ENCODE results near the gene ETV1.
A peak's percentile ranks its signal among the peaks of the same experiment; 100 is the strongest.

Gene ETV1

GRCh38 chr7:13989126-13989948 lies at the start of gene ETV1:
ETV1 (minus strand) TSS chr7:13989666; CDS start chr7:13989052, 614 bp downstream.
- no peak for DNase-seq (ENCODE audit: low read depth)
- peak within 1 kb of the TSS; percentile 79 for H3K4me3 ChIP-seq (ENCODE audit: low read depth, low read length)

- no peak overlapping the region for H3K4me3 ChIP-seq (ENCODE audit: low read depth, low read length)
These were observed 34.9 kb upstream of the ETV1 start for GRCh38 chr7:14024406-14024805.

GRCh38 chr7:14023838-14024237 lies 34.4 kb upstream of the ETV1 start:
- no peak for DNase-seq (ENCODE audit: low read depth)
- no peak overlapping the region for H3K4me3 ChIP-seq (ENCODE audit: low read depth, low read length)

More at GRCh38 chr7:14024406-14024805, 34.9 kb upstream of the ETV1 start:
- DNase-seq (ENCODE audit: low read depth), result no peak

GRCh38 chr7:14023342-14023741 lies 33.9 kb upstream of the ETV1 start:
- DNase-seq (ENCODE audit: low read depth), result no peak
- H3K4me3 ChIP-seq (ENCODE audit: low read depth, low read length), result no peak overlapping the region

- no peak overlapping the region for H3K4me3 ChIP-seq (ENCODE audit: low read depth, low read length)
- peak; percentile 25 for DNase-seq (ENCODE audit: low read depth)
These were observed 31.6 kb upstream of the ETV1 start for GRCh38 chr7:14021069-14021468.

- no peak for DNase-seq (ENCODE audit: low read depth)
These were observed 31.0 kb upstream of the ETV1 start for GRCh38 chr7:14020339-14020900.

GRCh38 chr7:14018751-14019150 lies 29.3 kb upstream of the ETV1 start:
- no peak for DNase-seq (ENCODE audit: low read depth)
- no peak overlapping the region for H3K4me3 ChIP-seq (ENCODE audit: low read depth, low read length)

More at GRCh38 chr7:14020339-14020900, 31.0 kb upstream of the ETV1 start:
- H3K4me3 ChIP-seq (ENCODE audit: low read depth, low read length), result no peak overlapping the region

GRCh38 chr7:14016950-14017349 lies 27.5 kb upstream of the ETV1 start:
- no peak for DNase-seq (ENCODE audit: low read depth)
- no peak overlapping the region for H3K4me3 ChIP-seq (ENCODE audit: low read depth, low read length)

GRCh38 chr7:14013898-14014297 lies 24.4 kb upstream of the ETV1 start:
- DNase-seq (ENCODE audit: low read depth), result no peak
- no peak overlapping the region for H3K4me3 ChIP-seq (ENCODE audit: low read depth, low read length)

- no peak for DNase-seq (ENCODE audit: low read depth)
- H3K4me3 ChIP-seq (ENCODE audit: low read depth, low read length), result no peak overlapping the region
These were observed 20.3 kb upstream of the ETV1 start for GRCh38 chr7:14009453-14010418.

- no peak overlapping the region for H3K4me3 ChIP-seq (ENCODE audit: low read depth, low read length)
- no peak for DNase-seq (ENCODE audit: low read depth)
These were observed 11.7 kb upstream of the ETV1 start for GRCh38 chr7:14001139-14001538.

- H3K4me3 ChIP-seq (ENCODE audit: low read depth, low read length), result no peak overlapping the region
- DNase-seq (ENCODE audit: low read depth), result no peak
These were observed 10.8 kb upstream of the ETV1 start for GRCh38 chr7:14000247-14000646.

- no peak overlapping the region for H3K4me3 ChIP-seq (ENCODE audit: low read depth, low read length)
- DNase-seq (ENCODE audit: low read depth), result no peak
These were observed 9.4 kb upstream of the ETV1 start for GRCh38 chr7:13998866-13999265.

- no peak overlapping the region for H3K4me3 ChIP-seq (ENCODE audit: low read depth, low read length)
- DNase-seq (ENCODE audit: low read depth), result no peak
These were observed 3.1 kb upstream of the ETV1 start for GRCh38 chr7:13992596-13992964.

GRCh38 chr7:13991791-13992595 lies 2.5 kb upstream of the ETV1 start:
- H3K4me3 ChIP-seq (ENCODE audit: low read depth, low read length), result peak overlapping the region; percentile 79
- no peak for DNase-seq (ENCODE audit: low read depth)

- peak overlapping the region; percentile 79 for H3K4me3 ChIP-seq (ENCODE audit: low read depth, low read length)
- peak; percentile 96 for DNase-seq (ENCODE audit: low read depth)
These were observed 1.7 kb upstream of the ETV1 start for GRCh38 chr7:13990984-13991790.

- H3K4me3 ChIP-seq (ENCODE audit: low read depth, low read length), result peak overlapping the region; percentile 79
- DNase-seq (ENCODE audit: low read depth), result no peak
These were observed 985 bp upstream of the ETV1 start for GRCh38 chr7:13990319-13990983.

GRCh38 chr7:13989949-13990305 lies 461 bp upstream of the ETV1 start:
- DNase-seq (ENCODE audit: low read depth), result no peak
- H3K4me3 ChIP-seq (ENCODE audit: low read depth, low read length), result peak overlapping the region; percentile 79

Data from skeletal muscle cell (primary cell).